ENCODE results near the gene PRR14.

- no peak for TF ChIP-seq CBX5 (IDR thresholded peaks at IDR 0.05; ENCODE audit: low read depth, low read length)
- no peak for TF ChIP-seq CTCF (IDR thresholded peaks at IDR 0.05; ENCODE audit: control extremely low read depth in 1 of 3, insufficient read depth in 1 of 3, low read depth in 1 of 3, low read length in 3 of 3)
- no peak for TF ChIP-seq MAX (IDR thresholded peaks at IDR 0.05)
- no peak for TF ChIP-seq ZNF274 (IDR thresholded peaks at IDR 0.05; ENCODE audit: borderline replicate concordance, extremely low read depth, low read length)
- TF ChIP-seq BCL11A (IDR thresholded peaks at IDR 0.05; ENCODE audit: low read depth in 2 of 2, low read length in 2 of 2), result no peak
- TF ChIP-seq CEBPB (IDR thresholded peaks at IDR 0.05; ENCODE audit: low read depth, low read length), result no peak
- no peak for TF ChIP-seq ATF2 (IDR thresholded peaks at IDR 0.05; ENCODE audit: low read length)
Observed at GRCh38 chr16:30694926-30695693, 44.4 kb downstream of the PRR14 start.

Measured in H1 (cell line).